Spleen (tissue), 11 donors: ENCODE results near the gene MALT1. TPM values are rescaled to one million over a fixed set of nuclear protein-coding genes. Genes with fewer than 3 reads are reported as not detected.

Source experiments
- DNase-seq: peaks from one replicate; pipeline ENCODE4 v3.0.0-alpha.2; 2020
- H3K27ac ChIP-seq, 8 donors: fragments of 200-600 bp; sonication (generic) in 7 of 8; 1 replicate in 4 of 8; 2 replicates in 4 of 8; pipeline versions ENCODE4 v1.5.0 to v1.8.0; 2016 to 2021; ENCODE audit warnings: inconsistent platforms in 4 of 8, mild to moderate bottlenecking in 4 of 8, moderate library complexity in 1 of 8
- H3K27me3 ChIP-seq, 7 donors: fragments of 200-600 bp; sonication (generic) in 6 of 7; replicated peaks in 1 of 7; 1 replicate in 4 of 7; 2 replicates in 3 of 7; pipeline versions ENCODE4 v1.5.0 to v1.8.0; 2016 to 2021; ENCODE audit warnings: inconsistent platforms in 3 of 7, mild to moderate bottlenecking in 1 of 7
- H3K36me3 ChIP-seq, 6 donors: fragments of 200-600 bp; sonication (generic) in 5 of 6; 1 replicate in 4 of 6; 2 replicates in 2 of 6; pipeline versions ENCODE4 v1.5.0 to v1.8.0; 2016 to 2021; ENCODE audit warnings: inconsistent platforms in 2 of 6
- H3K4me1 ChIP-seq, 6 donors: fragments of 200-600 bp; sonication (generic) in 5 of 6; 1 replicate in 3 of 6; 2 replicates in 3 of 6; pipeline versions ENCODE4 v1.5.0 to v1.8.0; 2016 to 2021; ENCODE audit warnings: inconsistent platforms in 3 of 6
- H3K4me3 ChIP-seq, 8 donors: fragments of 200-600 bp; sonication (generic) in 7 of 8; 1 replicate in 4 of 8; 2 replicates in 4 of 8; pipeline versions ENCODE4 v1.5.0 to v1.8.0; 2016 to 2021; ENCODE audit warnings: inconsistent platforms in 4 of 8, mild to moderate bottlenecking in 4 of 8, moderate library complexity in 2 of 8
- H3K9me3 ChIP-seq, 8 donors: fragments of 200-600 bp; sonication (generic) in 7 of 8; 1 replicate in 4 of 8; 2 replicates in 4 of 8; pipeline versions ENCODE4 v1.5.0 to v1.8.0; 2016 to 2021; ENCODE audit warnings: inconsistent platforms in 4 of 8
- POLR2A ChIP-seq, 3 donors: fragments of 450-650 bp; IDR thresholded peaks; one replicate each; pipeline ENCODE4 v1.5.1; 2017; ENCODE audit warnings: antibody characterized with exemption in 3 of 3, mild to moderate bottlenecking in 1 of 3
- POLR2AphosphoS5 ChIP-seq, 3 donors: sonication (generic); formaldehyde crosslinking; IDR thresholded peaks; one replicate each; pipeline ENCODE4 v1.5.1; 2017; ENCODE audit warnings: antibody characterized with exemption in 3 of 3
- WGBS, 5 donors: extraction: QIAGEN DNeasy Blood & Tissue Kit in 3 of 5; methylation state at CpG; one replicate each; pipeline versions ENCODE4 v1.1.5 to v1.1.7; 2013 to 2018; 5-methylcytosine and 5-hydroxymethylcytosine counted together
- intact Hi-C: fragments of 100-400 bp; cut with DNase I; formaldehyde crosslinking; loops from one replicate; pipeline ENCODE4 v1.15.0; 2023; ENCODE audit warnings: low total_unique reads
- polyA plus RNA-seq, 3 donors: library from polyadenylated mRNA; stranded (reverse); fragments of 200-250 nt; gene quantifications; one replicate each; pipeline ENCODE4 v1.2.1, GENCODE V29; 2013
- total RNA-seq, 7 donors: library from RNA; depleted of rRNA in 3 of 7; stranded (reverse); fragments of >200 nt in 3 of 7; fragmentation: NEBNext Ultra II Directional in 4 of 7; extraction: Animal tissue kit (Norgen Biotek cat#: 25700) in 4 of 7; gene quantifications; one replicate each; pipeline versions ENCODE4 v1.1.0 to v1.2.1, GENCODE V29; 2016 to 2021
- TF ChIP-seq, protein P1 (sequence below), 11 experiments: fragments of 200-600 bp in 7 of 11; fragments of 450-650 bp in 4 of 11; sonication (generic) in 4 of 11; IDR thresholded peaks in 8 of 11; conservative IDR thresholded peaks in 3 of 11; 1 replicate in 7 of 11; 2 replicates in 4 of 11; pipeline versions ENCODE4 v1.4.0 to v1.8.0; 2016 to 2021; ENCODE audit warnings: antibody characterized with exemption in 11 of 11, inconsistent platforms in 4 of 11, mild to moderate bottlenecking in 1 of 11
- donor health status: healthy with polysubstance abuse.
- donor health status: DM: no; HTN: no; CAD: no; lungs with moderate emphysema.
- donor health status: DM: no; HTN: no; CAD: no.
- donor health status: Bipolar disorder and iron deficiency.
- donor health status: healthy.
- donor health status: DM: no; HTN: no; CAD: no.
- donor health status: DM: yes; HTN: yes; CAD: no.

MALT1 gene
- total and polyA plus RNA-seq, 10 donors, result 13.3 to 59.6 (median 50.1) TPM

- WGBS, 5 donors, result 2 to 12% (median 11%) methylated on average over 2 of the region's 2 CpGs
- H3K9me3 ChIP-seq, result no peaks in the 10 kb centered on the region
- peaks cover 0 to 51% (median 11%) of the 10 kb centered on the region in 6 donors for H3K36me3 ChIP-seq
- TF ChIP-seq POLR2A (IDR thresholded peaks at IDR 0.05) (no peak), POLR2AphosphoS5 (IDR thresholded peaks at IDR 0.05) (no peak)
- TF ChIP-seq, protein P1, sequence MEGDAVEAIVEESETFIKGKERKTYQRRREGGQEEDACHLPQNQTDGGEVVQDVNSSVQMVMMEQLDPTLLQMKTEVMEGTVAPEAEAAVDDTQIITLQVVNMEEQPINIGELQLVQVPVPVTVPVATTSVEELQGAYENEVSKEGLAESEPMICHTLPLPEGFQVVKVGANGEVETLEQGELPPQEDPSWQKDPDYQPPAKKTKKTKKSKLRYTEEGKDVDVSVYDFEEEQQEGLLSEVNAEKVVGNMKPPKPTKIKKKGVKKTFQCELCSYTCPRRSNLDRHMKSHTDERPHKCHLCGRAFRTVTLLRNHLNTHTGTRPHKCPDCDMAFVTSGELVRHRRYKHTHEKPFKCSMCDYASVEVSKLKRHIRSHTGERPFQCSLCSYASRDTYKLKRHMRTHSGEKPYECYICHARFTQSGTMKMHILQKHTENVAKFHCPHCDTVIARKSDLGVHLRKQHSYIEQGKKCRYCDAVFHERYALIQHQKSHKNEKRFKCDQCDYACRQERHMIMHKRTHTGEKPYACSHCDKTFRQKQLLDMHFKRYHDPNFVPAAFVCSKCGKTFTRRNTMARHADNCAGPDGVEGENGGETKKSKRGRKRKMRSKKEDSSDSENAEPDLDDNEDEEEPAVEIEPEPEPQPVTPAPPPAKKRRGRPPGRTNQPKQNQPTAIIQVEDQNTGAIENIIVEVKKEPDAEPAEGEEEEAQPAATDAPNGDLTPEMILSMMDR (IDR thresholded peaks at IDR 0.05 in 8 of 11, conservative IDR thresholded peaks at IDR 0.05 in 3 of 11), result no peak
- H3K27me3 ChIP-seq, result no peaks in the 10 kb centered on the region
- H3K4me1 ChIP-seq, result peaks cover 21 to 34% (median 28%) of the 10 kb centered on the region in 6 donors
- DNase-seq, result no peak
- H3K4me3 ChIP-seq, result no peak overlapping the region
- intact Hi-C loops, result no loop called here
- peak overlapping the region in 6 of 8 donors; percentile 16 to 71 (median 63) for H3K27ac ChIP-seq
Measured at GRCh38 chr18:58715540-58715939, 44.3 kb downstream of the MALT1 start.

- Histone ChIP-seq H3K27me3 (no peaks in the 10 kb centered on the region), H3K9me3 (no peaks in the 10 kb centered on the region), H3K4me1 (peaks cover 21 to 34% (median 28%) of the 10 kb centered on the region in 6 donors), H3K27ac (peak overlapping the region in 6 of 8 donors; percentile 16 to 71 (median 63)), H3K36me3 (peaks cover 0 to 51% (median 9%) of the 10 kb centered on the region in 6 donors), H3K4me3 (no peak overlapping the region)
- DNase-seq, result no peak
- intact Hi-C loops, result no loop called here
- TF ChIP-seq POLR2AphosphoS5 (IDR thresholded peaks at IDR 0.05), result no peak
- TF ChIP-seq, protein P1 (IDR thresholded peaks at IDR 0.05 in 8 of 11, conservative IDR thresholded peaks at IDR 0.05 in 3 of 11), result no peak
- TF ChIP-seq POLR2A (IDR thresholded peaks at IDR 0.05), result no peak
- WGBS, 5 donors, result 14 to 26% (median 22%) methylated on average over 4 of the region's 4 CpGs
Measured at GRCh38 chr18:58716060-58716756, 44.9 kb downstream of the MALT1 start.

DNA sequence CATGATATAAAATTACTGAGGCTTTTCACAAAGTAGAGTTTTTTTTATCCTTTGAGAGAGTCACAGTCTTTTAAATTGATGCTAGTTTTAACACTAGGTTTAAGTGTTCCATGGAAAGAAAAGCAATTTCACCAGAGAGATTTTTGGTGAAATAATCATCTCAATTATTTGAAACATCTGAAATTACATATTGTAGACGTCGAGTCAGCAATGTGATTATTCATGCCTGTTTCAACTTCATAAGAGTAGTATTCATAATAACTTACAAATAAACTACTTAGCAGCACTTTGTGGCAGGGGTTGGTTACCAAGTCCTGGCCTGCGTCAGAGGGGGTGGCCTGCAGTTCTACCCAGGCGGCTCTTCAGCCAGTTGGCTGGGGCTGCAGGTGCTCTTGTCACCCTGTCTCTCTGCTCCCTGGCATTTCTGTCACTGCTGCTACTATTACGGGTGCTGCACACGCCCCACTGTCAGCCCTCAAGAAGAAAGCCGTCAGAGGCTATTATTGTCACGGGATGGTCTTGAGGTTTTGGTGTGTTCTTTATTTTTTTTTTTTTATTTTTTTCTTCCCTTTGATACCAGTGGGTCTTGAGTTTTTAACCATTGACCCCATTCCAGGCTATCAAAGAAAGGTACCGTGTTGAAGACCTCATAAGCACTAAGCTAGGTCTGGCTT lies 50.4 kb downstream of the MALT1 start:
- H3K27ac ChIP-seq, result no peak overlapping the region
- WGBS, 5 donors, result 88 to 96% (median 89%) methylated on average over 9 of the region's 9 CpGs
- H3K9me3 ChIP-seq, result no peaks in the 10 kb centered on the region
- H3K4me1 ChIP-seq, result peaks cover 0 to 2% (median under 1%) of the 10 kb centered on the region in 6 donors
- H3K27me3 ChIP-seq, result no peaks in the 10 kb centered on the region
- TF ChIP-seq, protein P1 (IDR thresholded peaks at IDR 0.05 in 8 of 11, conservative IDR thresholded peaks at IDR 0.05 in 3 of 11), result no peak
- TF ChIP-seq POLR2A (IDR thresholded peaks at IDR 0.05), result no peak
- no peak for TF ChIP-seq POLR2AphosphoS5 (IDR thresholded peaks at IDR 0.05)
- peaks cover 0 to 97% (median 35%) of the 10 kb centered on the region in 6 donors for H3K36me3 ChIP-seq
- no peak for DNase-seq
- intact Hi-C loops, result no loop called here
- no peak overlapping the region for H3K4me3 ChIP-seq
